ENCODE measurements around the gene SORBS1.

SORBS1 gene

DNA sequence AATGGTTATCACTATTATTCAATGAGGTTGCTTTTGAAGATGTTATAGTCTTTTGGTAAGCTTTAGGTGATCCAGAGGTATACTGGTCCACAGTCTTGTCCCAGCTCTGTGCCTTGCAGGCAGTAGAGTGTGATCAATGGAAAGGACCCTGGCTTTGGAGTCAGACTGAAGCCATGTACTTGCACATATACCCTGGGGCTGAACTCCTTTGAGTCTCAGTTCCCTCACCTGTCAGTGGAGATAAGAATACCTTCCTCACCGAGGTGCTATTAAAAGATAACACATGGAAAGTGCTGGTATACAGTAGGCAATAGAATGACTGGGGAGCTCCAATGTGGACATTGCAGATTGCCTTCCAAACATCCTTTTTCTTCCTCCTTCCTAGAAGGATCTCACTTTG, 254.3 kb downstream of the SORBS1 start:
- DNase-seq (ENCODE audit: low read depth in 2 of 2): no peak
- H3K4me3 ChIP-seq (replicated peaks in 1 of 2; ENCODE audit: low read depth in 2 of 2, low read length in 2 of 2): no peak overlapping the region
- TF ChIP-seq, protein P1, sequence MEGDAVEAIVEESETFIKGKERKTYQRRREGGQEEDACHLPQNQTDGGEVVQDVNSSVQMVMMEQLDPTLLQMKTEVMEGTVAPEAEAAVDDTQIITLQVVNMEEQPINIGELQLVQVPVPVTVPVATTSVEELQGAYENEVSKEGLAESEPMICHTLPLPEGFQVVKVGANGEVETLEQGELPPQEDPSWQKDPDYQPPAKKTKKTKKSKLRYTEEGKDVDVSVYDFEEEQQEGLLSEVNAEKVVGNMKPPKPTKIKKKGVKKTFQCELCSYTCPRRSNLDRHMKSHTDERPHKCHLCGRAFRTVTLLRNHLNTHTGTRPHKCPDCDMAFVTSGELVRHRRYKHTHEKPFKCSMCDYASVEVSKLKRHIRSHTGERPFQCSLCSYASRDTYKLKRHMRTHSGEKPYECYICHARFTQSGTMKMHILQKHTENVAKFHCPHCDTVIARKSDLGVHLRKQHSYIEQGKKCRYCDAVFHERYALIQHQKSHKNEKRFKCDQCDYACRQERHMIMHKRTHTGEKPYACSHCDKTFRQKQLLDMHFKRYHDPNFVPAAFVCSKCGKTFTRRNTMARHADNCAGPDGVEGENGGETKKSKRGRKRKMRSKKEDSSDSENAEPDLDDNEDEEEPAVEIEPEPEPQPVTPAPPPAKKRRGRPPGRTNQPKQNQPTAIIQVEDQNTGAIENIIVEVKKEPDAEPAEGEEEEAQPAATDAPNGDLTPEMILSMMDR (IDR thresholded peaks at IDR 0.05; ENCODE audit: low read depth, low read length): no peak

DNA sequence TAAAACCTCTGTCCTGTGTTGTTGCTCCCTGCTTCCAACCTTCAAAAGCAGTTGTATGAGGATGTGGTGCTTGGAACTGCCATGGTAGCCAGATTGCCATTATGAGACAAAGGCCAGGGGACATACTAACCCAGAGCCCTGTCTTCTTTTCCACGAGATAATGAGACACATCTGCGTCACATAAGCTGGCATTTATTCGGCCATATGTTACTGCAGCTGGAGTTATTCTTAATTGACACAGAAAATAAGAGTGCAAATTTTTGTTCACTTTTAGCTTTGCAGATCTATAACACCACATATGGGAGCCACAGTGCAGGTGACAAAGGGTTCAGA, 254.9 kb downstream of the SORBS1 start:
- no peak for DNase-seq (ENCODE audit: low read depth in 2 of 2)
- H3K4me3 ChIP-seq (replicated peaks in 1 of 2; ENCODE audit: low read depth in 2 of 2, low read length in 2 of 2): no peak overlapping the region
- TF ChIP-seq, protein P1 (IDR thresholded peaks at IDR 0.05; ENCODE audit: low read depth, low read length): no peak

DNA sequence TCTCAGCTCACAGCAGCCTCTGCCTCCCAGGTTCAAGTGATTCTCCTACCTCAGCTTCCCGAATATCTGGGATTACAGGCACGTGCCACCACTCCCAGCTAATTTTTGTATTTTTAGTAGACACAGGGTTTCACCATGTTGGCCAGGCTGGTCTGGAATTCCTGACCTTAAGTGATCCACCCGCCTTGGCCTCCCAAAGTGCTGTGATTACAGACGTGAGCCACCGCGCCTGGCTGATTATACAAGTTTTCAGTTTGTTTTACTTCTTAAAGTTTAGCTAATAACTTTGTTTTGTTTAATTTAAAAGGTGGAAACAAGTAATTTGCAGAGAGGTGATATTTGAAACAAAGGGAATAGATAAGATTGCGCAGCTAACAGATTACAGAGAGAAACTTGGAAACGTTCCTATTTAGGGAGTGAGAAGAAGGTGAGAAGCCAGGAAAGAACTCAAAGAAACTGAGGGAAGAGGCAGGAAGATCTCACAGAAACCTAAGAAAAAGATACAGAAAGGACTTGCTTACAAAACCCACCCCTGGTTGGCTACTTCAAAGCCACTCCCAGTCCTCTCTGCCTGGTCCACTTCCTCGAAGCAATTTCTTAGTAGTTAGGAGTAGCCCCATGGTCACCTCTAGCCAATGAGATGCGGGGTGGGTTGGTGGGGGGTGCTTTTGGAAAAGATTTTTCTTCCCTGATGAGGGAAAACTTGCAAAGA, 255.4 kb downstream of the SORBS1 start:
- DNase-seq (ENCODE audit: low read depth in 2 of 2): peak in 1 of 2 donors; percentile 53
- TF ChIP-seq, protein P1 (IDR thresholded peaks at IDR 0.05; ENCODE audit: low read depth, low read length): no peak
- H3K4me3 ChIP-seq (replicated peaks in 1 of 2; ENCODE audit: low read depth in 2 of 2, low read length in 2 of 2): no peak overlapping the region

DNA sequence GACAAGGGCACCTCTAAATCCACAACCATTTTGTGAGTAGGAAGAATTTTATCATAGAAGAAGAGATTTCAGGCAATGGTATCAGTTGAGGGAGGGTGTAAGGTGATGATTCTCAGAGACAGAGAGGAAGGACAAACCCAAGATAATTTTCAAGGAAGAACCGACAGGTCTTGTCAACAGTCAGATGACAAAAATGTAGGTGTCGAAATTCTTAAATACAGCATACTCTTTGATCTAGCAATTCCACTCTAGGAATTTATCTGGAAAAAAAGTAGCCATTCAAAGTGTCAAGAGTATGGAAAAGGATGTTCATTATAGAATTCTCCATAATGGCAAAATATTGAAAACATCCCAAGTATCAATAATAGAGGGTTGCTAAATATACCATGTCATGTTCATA, 256.2 kb downstream of the SORBS1 start:
- TF ChIP-seq, protein P1 (IDR thresholded peaks at IDR 0.05; ENCODE audit: low read depth, low read length): no peak

DNA sequence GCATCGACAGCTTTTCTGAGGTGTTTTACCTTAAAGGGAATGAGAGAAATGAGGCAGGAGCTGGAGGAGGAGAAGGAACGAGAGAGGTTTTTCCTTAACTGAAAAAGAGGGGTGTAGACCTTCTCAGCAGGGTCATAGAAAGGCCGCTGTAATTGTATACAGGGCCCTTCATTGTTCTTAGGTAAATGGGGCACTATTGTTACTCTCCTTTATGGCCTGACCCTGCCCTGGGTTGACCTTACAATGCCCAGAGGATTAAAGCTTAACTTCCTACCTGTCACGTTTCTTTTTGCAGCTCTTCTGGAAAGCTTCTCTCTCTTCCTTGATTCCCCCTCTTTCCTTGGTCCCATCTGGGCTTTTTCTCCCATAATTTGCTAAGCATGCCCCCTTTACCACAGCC, 256.7 kb downstream of the SORBS1 start:
- no peak for DNase-seq (ENCODE audit: low read depth in 2 of 2)
- TF ChIP-seq, protein P1 (IDR thresholded peaks at IDR 0.05; ENCODE audit: low read depth, low read length): no peak

More for the DNA sequence above, 256.2 kb downstream of the SORBS1 start:
- DNase-seq (ENCODE audit: low read depth in 2 of 2): no peak
- H3K4me3 ChIP-seq (replicated peaks in 1 of 2; ENCODE audit: low read depth in 2 of 2, low read length in 2 of 2): no peak overlapping the region

DNA sequence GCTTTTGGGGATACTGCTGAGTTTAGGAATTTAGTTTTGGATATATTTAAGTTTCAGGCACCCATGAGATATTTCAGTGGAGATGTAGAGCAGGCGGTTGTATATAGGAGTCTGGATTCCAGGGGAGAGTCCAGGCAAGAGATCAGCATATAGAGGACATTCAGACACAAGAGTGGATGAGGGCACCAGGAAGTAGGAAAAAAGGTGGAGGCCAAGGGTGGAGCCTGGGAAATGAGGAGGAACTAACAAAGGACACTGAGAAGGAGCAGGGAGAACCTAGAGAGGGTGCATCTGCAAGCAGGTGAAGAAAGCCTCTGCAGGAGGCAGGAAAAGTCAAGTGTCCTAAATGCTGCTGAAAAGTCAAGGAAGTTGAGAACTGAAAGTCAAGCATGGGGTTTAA, 257.2 kb downstream of the SORBS1 start:
- TF ChIP-seq, protein P1 (IDR thresholded peaks at IDR 0.05; ENCODE audit: low read depth, low read length): no peak
- DNase-seq (ENCODE audit: low read depth in 2 of 2): no peak
- H3K4me3 ChIP-seq (replicated peaks in 1 of 2; ENCODE audit: low read depth in 2 of 2, low read length in 2 of 2): no peak overlapping the region

More for the DNA sequence above, 256.7 kb downstream of the SORBS1 start:
- H3K4me3 ChIP-seq (replicated peaks in 1 of 2; ENCODE audit: low read depth in 2 of 2, low read length in 2 of 2): no peak overlapping the region

DNA sequence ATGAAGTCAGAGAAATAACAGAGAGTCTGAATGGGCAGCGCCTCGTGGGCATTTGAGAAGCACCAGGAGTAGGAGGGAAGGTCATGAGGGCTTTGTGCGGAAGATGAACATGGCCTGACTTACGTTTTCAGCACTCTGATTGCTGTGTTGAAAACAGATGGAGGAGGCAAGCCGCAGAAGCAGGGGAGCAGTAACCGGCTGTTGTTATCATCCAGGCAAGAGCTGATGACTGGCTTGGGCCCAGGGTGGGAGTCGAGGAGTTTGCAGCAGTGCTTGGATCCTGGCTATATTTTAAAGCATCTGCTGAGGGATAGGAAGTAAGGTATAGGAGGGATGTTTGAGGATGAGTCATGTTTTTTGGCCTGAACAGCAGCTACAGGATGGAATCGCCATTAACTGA, 257.6 kb downstream of the SORBS1 start:
- DNase-seq (ENCODE audit: low read depth in 2 of 2): peak in 1 of 2 donors; percentile 71
- H3K4me3 ChIP-seq (replicated peaks in 1 of 2; ENCODE audit: low read depth in 2 of 2, low read length in 2 of 2): no peak overlapping the region
- TF ChIP-seq, protein P1 (IDR thresholded peaks at IDR 0.05; ENCODE audit: low read depth, low read length): no peak

Measured in cardiac fibroblast (primary cell).